K562 (cell line): Measurements from ENCODE around the gene DYNC1I1. TPM values are rescaled to one million over a fixed set of nuclear protein-coding genes. Genes with fewer than 3 reads are reported as not detected.

Source experiments
- ATAC-seq: fragments of 200-7000 bp; cut with Tn5 transposase; 3 replicates; pipeline ENCODE4 v1.9.1; 2020; ENCODE audit warnings: moderate library complexity
- BruUV-seq: library from RNA; stranded (reverse); fragments of 400-500 nt; replicated peaks from 2 replicates; lab custom pipeline; 2021; lab: Mats Ljungman, UMichigan
- CTCF ChIA-PET: fragments of 300-600 bp; formaldehyde crosslinking; extraction: SDS; loops from one replicate; lab custom pipeline; 2021; ENCODE audit warnings: low intra/inter-chr PET ratio; lab: Yijun Ruan, JAX
- POLR2A ChIA-PET: fragments of 300-600, 350-650 bp; sonication (Branson Sonifier 250); formaldehyde crosslinking; extraction: SDS; loops from one replicate; lab custom pipeline; 2021; ENCODE audit warnings: antibody characterized with exemption, inconsistent platforms; lab: Yijun Ruan, JAX
- DNase-seq, 4 experiments: peaks; one replicate each; pipeline versions ENCODE4 v3.0.0 to v3.0.0-alpha.2; 2011 to 2018; ENCODE audit warnings: low spot score in 3 of 4, mixed read lengths in 3 of 4; ENCODE audit errors: extremely low read depth in 1 of 4
- FAIRE-seq: peaks from 2 replicates; lab custom pipeline; 2011; peaks lifted over from hg19 to GRCh38; lab: Jason Lieb, UNC
- H2AFZ ChIP-seq: 2 replicates; pipeline ENCODE4 v1.6.0; 2011; ENCODE audit warnings: low read depth, low read length, control low read depth, inconsistent platforms
- H3K27ac ChIP-seq: fragments of 200-600 bp; 3 replicates; pipeline ENCODE4 v1.8.0; 2011; ENCODE audit warnings: low read depth, mild to moderate bottlenecking, control low read depth, inconsistent platforms, low read length, moderate library complexity, mixed read lengths; ENCODE audit errors: extremely low read depth
- H3K27me3 ChIP-seq, 2 experiments: fragments of 300-600 bp in 1 of 2; 2 replicates in 1 of 2; 3 replicates in 1 of 2; pipeline versions ENCODE4 v1.6.0 to v1.8.0; 2011; ENCODE audit warnings: inconsistent platforms in 2 of 2, low read length in 2 of 2, mild to moderate bottlenecking in 1 of 2, mixed read lengths in 1 of 2, moderate library complexity in 1 of 2; ENCODE audit not compliant: control insufficient read depth in 2 of 2, insufficient read depth in 2 of 2
- H3K36me3 ChIP-seq: fragments of 300-600 bp; 3 replicates; pipeline ENCODE4 v1.8.0; 2011; ENCODE audit warnings: mild to moderate bottlenecking, low read length, inconsistent platforms; ENCODE audit not compliant: control insufficient read depth, insufficient read depth
- H3K4me1 ChIP-seq, 2 experiments: fragments of 200-600 bp in 1 of 2; replicated peaks in 1 of 2; 2 replicates in 1 of 2; 3 replicates in 1 of 2; pipeline versions ENCODE4 v1.5.1 to v1.8.0; 2011; ENCODE audit warnings: inconsistent platforms in 2 of 2, low read length in 2 of 2, mild to moderate bottlenecking in 1 of 2, mixed read lengths in 1 of 2, moderate library complexity in 1 of 2; ENCODE audit not compliant: control insufficient read depth in 2 of 2, insufficient read depth in 2 of 2
- H3K4me2 ChIP-seq: 2 replicates; pipeline ENCODE4 v1.6.1; 2011; ENCODE audit warnings: low read length, control low read depth, inconsistent platforms, mixed read lengths; ENCODE audit not compliant: insufficient read depth
- H3K4me3 ChIP-seq: fragments of 200-600 bp; sonication (generic), shearing (Covaris generic); 2 replicates; pipeline ENCODE4 v1.5.1; 2016; ENCODE audit warnings: control low read depth, inconsistent platforms
- H3K79me2 ChIP-seq: fragments of 200-600 bp; 3 replicates; pipeline ENCODE4 v1.8.0; 2011; ENCODE audit warnings: low read length, inconsistent platforms; ENCODE audit not compliant: control insufficient read depth, insufficient read depth
- H3K9ac ChIP-seq, 2 experiments: 2 replicates each; pipeline versions ENCODE4 v1.6.0 to v1.6.1; 2011; ENCODE audit warnings: low read depth in 2 of 2, low read length in 2 of 2, control low read depth in 1 of 2, inconsistent platforms in 1 of 2, mild to moderate bottlenecking in 1 of 2, mixed read lengths in 1 of 2; ENCODE audit not compliant: insufficient read depth in 1 of 2
- H3K9me1 ChIP-seq: one replicate; pipeline ENCODE4 v1.6.0; 2011; ENCODE audit warnings: inconsistent platforms, mild to moderate bottlenecking, low read length, moderate library complexity; ENCODE audit not compliant: control insufficient read depth, insufficient read depth
- H3K9me3 ChIP-seq: replicated peaks from 2 replicates; pipeline ENCODE4 v1.5.1; 2011; ENCODE audit warnings: low read depth, low read length, inconsistent platforms; ENCODE audit not compliant: control insufficient read depth, insufficient read depth
- H4K20me1 ChIP-seq: replicated peaks from 2 replicates; pipeline ENCODE4 v1.6.1; 2011; ENCODE audit warnings: low read length, inconsistent platforms, mixed read lengths; ENCODE audit not compliant: control insufficient read depth, insufficient read depth
- BCLAF1 ChIP-seq, 2 experiments: fragments of 450-650 bp in 1 of 2; IDR thresholded peaks; 2 replicates each; pipeline ENCODE4 v1.6.1; 2011 to 2017; ENCODE audit warnings: low read depth in 2 of 2, antibody characterized with exemption in 1 of 2, borderline replicate concordance in 1 of 2, low read length in 1 of 2, mild to moderate bottlenecking in 1 of 2, mixed read lengths in 1 of 2; ENCODE audit not compliant: control insufficient read depth in 1 of 2
- BCOR ChIP-seq: fragments of 450-650 bp; IDR thresholded peaks from 2 replicates; pipeline ENCODE4 v1.6.1; 2016
- BRCA1 ChIP-seq, 2 experiments: fragments of 450-650 bp in 1 of 2; sonication (generic) in 1 of 2; formaldehyde crosslinking in 1 of 2; IDR thresholded peaks; 2 replicates each; pipeline versions ENCODE4 v1.5.0 to v1.6.1; 2017 to 2020; ENCODE audit warnings: mild to moderate bottlenecking in 1 of 2, missing genetic modification reagents in 1 of 2
- CTBP1 ChIP-seq: fragments of 450-650 bp; IDR thresholded peaks from 2 replicates; pipeline ENCODE4 v1.6.1; 2016; ENCODE audit warnings: borderline replicate concordance
- KAT7 ChIP-seq: sonication (generic); formaldehyde crosslinking; IDR thresholded peaks from 2 replicates; pipeline ENCODE4 v1.8.0; 2022; ENCODE audit warnings: missing genetic modification reagents, mild to moderate bottlenecking, borderline replicate concordance
- NCOA2 ChIP-seq, 2 experiments: fragments of 450-650 bp; IDR thresholded peaks; 2 replicates each; pipeline ENCODE4 v1.6.1; 2018; ENCODE audit warnings: mild to moderate bottlenecking in 2 of 2, moderate library complexity in 1 of 2; ENCODE audit not compliant: partially characterized antibody in 2 of 2
- NFE2L1 ChIP-seq: fragments of 450-650 bp; IDR thresholded peaks from 2 replicates; pipeline ENCODE4 v1.6.1; 2016; ENCODE audit warnings: missing genetic modification characterization, low read depth, mild to moderate bottlenecking, missing compliant biosample characterization, moderate library complexity, borderline replicate concordance
- NR2F6 ChIP-seq: fragments of 450-650 bp; formaldehyde crosslinking; IDR thresholded peaks from 2 replicates; pipeline ENCODE4 v1.4.0; 2020; ENCODE audit warnings: mild to moderate bottlenecking
- RBBP5 ChIP-seq: fragments of 200-600 bp; sonication (generic); IDR thresholded peaks from 2 replicates; pipeline ENCODE4 v1.6.1; 2012; ENCODE audit warnings: borderline replicate concordance, mild to moderate bottlenecking, low read length, control low read depth, inconsistent platforms; ENCODE audit not compliant: insufficient read depth, poor library complexity, severe bottlenecking
- RFX7 ChIP-seq: fragments of 250-450 bp; sonication (Bioruptor Pico); IDR thresholded peaks from 2 replicates; pipeline ENCODE4 v1.5.1; 2021; ENCODE audit warnings: mild to moderate bottlenecking
- U2AF2 ChIP-seq: fragments of 200-400 bp; formaldehyde crosslinking; optimal IDR thresholded peaks from 2 replicates; pipeline ENCODE3; 2017; ENCODE audit warnings: low read depth, mild to moderate bottlenecking, low read length
- ZBTB26 ChIP-seq: fragments of 450-650 bp; formaldehyde crosslinking; IDR thresholded peaks from 2 replicates; pipeline ENCODE4 v1.4.0; 2022; ENCODE audit warnings: missing genetic modification characterization
- ZMIZ1 ChIP-seq, 2 experiments: fragments of 150-350 bp in 1 of 2; IDR thresholded peaks; 2 replicates each; pipeline ENCODE4 v1.6.1; 2012 to 2016; ENCODE audit warnings: low read depth in 2 of 2, low read length in 2 of 2, mild to moderate bottlenecking in 1 of 2, moderate library complexity in 1 of 2
- ZNF347 ChIP-seq: fragments of 450-650 bp; formaldehyde crosslinking; IDR thresholded peaks from 2 replicates; pipeline ENCODE4 v1.4.0; 2020; ENCODE audit warnings: low read depth, mild to moderate bottlenecking, moderate library complexity
- ZNF785 ChIP-seq: fragments of 250-450 bp; sonication (Bioruptor Pico); IDR thresholded peaks from 2 replicates; pipeline ENCODE4 v1.4.0; 2020; ENCODE audit warnings: mild to moderate bottlenecking
- WGBS: fragments of 100-300 bp; shearing (Covaris generic); methylation state at CpG from one replicate; pipeline ENCODE4 v1.1.6; 2016; ENCODE audit warnings: low coverage, mixed read lengths; ENCODE audit not compliant: insufficient coverage; ENCODE audit errors: missing lambda C conversion rate; 5-methylcytosine and 5-hydroxymethylcytosine counted together
- in situ Hi-C: fragments of 300-500 bp; cut with MboI; formaldehyde crosslinking; loops from 4 replicates; pipeline ENCODE4 v1.15.0; 2018; ENCODE audit warnings: inconsistent platforms, mixed read lengths
- intact Hi-C: fragments of 100-400 bp; cut with micrococcal nuclease; formaldehyde crosslinking; loops from 2 replicates; pipeline ENCODE4 v1.14.2; 2022
- polyA plus RNA-seq, 8 experiments: library from polyadenylated mRNA; depleted of rRNA in 4 of 8; stranded (reverse) in 5 of 8; unstranded in 3 of 8; fragments of >200 nt; fragmentation: Nextera tagmentation in 2 of 8; fragmentation: Illumina TruSeq in 1 of 8; extraction: Ambion mirVana in 2 of 8; extraction: Trizol in 1 of 8; gene quantifications; 2 replicates each; pipeline versions ENCODE4 v1.2.1 to v1.2.3, GENCODE V29; 2011 to 2014; ENCODE audit warnings: inconsistent platforms in 1 of 8, missing spikeins in 1 of 8
- total RNA-seq, 7 experiments: library from RNA; depleted of rRNA in 6 of 7; stranded (reverse); fragments of >200 nt in 6 of 7; fragmentation: Illumina TruSeq in 2 of 7; extraction: Trizol in 2 of 7; gene quantifications; 2 replicates each; pipeline versions ENCODE4 v1.2.1 to v1.2.3, GENCODE V29; 2011 to 2021; ENCODE audit warnings: low replicate concordance in 1 of 7

The DYNC1I1 gene
- total and polyA plus RNA-seq, 9 of the 15 experiments (the other 6 are each of a cell fraction or from before 2014, with no cell fraction given) = 0.22 to 1.5 (median 0.44) TPM

- CTCF ChIA-PET = no interaction called here
- 0% methylated on average over 3 of the region's 3 CpGs for WGBS
- in situ Hi-C loops = no loop called here
- Histone ChIP-seq H3K4me3 (no peak overlapping the region), H3K9me1 (no peaks in the 10 kb centered on the region), H3K27me3 (peaks cover 0 to 4% of the 10 kb centered on the region in 2 experiments; a peak in 2 of 5 replicates), H3K79me2 (no peaks in the 10 kb centered on the region), H4K20me1 (no peaks in the 10 kb centered on the region), H3K9me3 (no peaks in the 10 kb centered on the region), H2AFZ (no peak overlapping the region), H3K36me3 (no peaks in the 10 kb centered on the region), H3K27ac (no peak overlapping the region), H3K9ac (no peak overlapping the region), H3K4me1 (no peaks in the 10 kb centered on the region), H3K4me2 (no peak overlapping the region)
- ATAC-seq (no peak), DNase-seq (no peak), FAIRE-seq (no peak)
- POLR2A ChIA-PET = no interaction called here
- intact Hi-C loops = no loop called here
- BruUV-seq = no TSS peak
- no peak for TF ChIP-seq ZNF347 (CRISPR knock-in tag)
- TF ChIP-seq BRCA1 (IDR thresholded peaks at IDR 0.05) = no peak
- no peak for TF ChIP-seq BRCA1 (CRISPR knock-in tag; IDR thresholded peaks at IDR 0.05)
- TF ChIP-seq RFX7 (CRISPR knock-in tag) = no peak
- no peak for TF ChIP-seq CTBP1
- no peak for TF ChIP-seq NCOA2 (IDR thresholded peaks at IDR 0.05; ENCODE audit: partially characterized antibody in 2 of 2)
- TF ChIP-seq ZNF785 (CRISPR knock-in tag) = no peak
- TF ChIP-seq ZMIZ1 (IDR thresholded peaks at IDR 0.05; ENCODE audit: low read depth in 2 of 2, low read length in 2 of 2) = no peak
- no peak for TF ChIP-seq NR2F6 (CRISPR knock-in tag)
- TF ChIP-seq U2AF2 = no peak
- TF ChIP-seq BCLAF1 (IDR thresholded peaks at IDR 0.05; ENCODE audit: borderline replicate concordance in 1 of 2, control insufficient read depth in 1 of 2, low read depth in 2 of 2, low read length in 1 of 2) = no peak
- no peak for TF ChIP-seq ZBTB26 (CRISPR knock-in tag)
- TF ChIP-seq RBBP5 = no peak
- no peak for TF ChIP-seq BCOR
- TF ChIP-seq NFE2L1 (tag) = no peak
- no peak for TF ChIP-seq KAT7 (CRISPR knock-in tag)
Measured at GRCh38 chr7:95867309-95867708, 95.0 kb downstream of the DYNC1I1 start.
